Keratinocyte (primary cell): ENCODE results near the gene EPHB3. TPM values are rescaled to one million over a fixed set of nuclear protein-coding genes. Genes with fewer than 3 reads are reported as not detected.
"Not testable (repeated sequence)": the region's sequence is repeated elsewhere in the genome, so short reads cannot be mapped to it uniquely, and the experiment has no call there.

Experiments used
- DNase-seq: peaks from one replicate; pipeline ENCODE4 v3.0.0-alpha.2; 2011; ENCODE audit warnings: low read depth, missing footprints, low spot score
- FAIRE-seq: peaks from 2 replicates; lab custom pipeline; 2011; peaks lifted over from hg19 to GRCh38; lab: Jason Lieb, UNC
- H2AFZ ChIP-seq: 2 replicates; pipeline ENCODE4 v1.6.0; 2012; ENCODE audit warnings: low read length, control low read depth, inconsistent platforms; ENCODE audit not compliant: control insufficient read depth
- H3K27ac ChIP-seq: 2 replicates; pipeline ENCODE4 v1.5.1; 2011; ENCODE audit warnings: low read length; ENCODE audit not compliant: control insufficient read depth, insufficient read depth
- H3K27me3 ChIP-seq: 3 replicates; pipeline ENCODE4 v1.6.0; 2011; ENCODE audit warnings: low read length; ENCODE audit not compliant: control insufficient read depth, insufficient read depth; ENCODE audit errors: extremely low read depth
- H3K36me3 ChIP-seq, 2 experiments: 2 replicates in 1 of 2; 3 replicates in 1 of 2; pipeline ENCODE4 v1.5.1; 2011; ENCODE audit warnings: low read length in 2 of 2, mild to moderate bottlenecking in 1 of 2; ENCODE audit not compliant: control insufficient read depth in 2 of 2, insufficient read depth in 2 of 2; ENCODE audit errors: extremely low read depth in 1 of 2
- H3K4me1 ChIP-seq: 3 replicates; pipeline ENCODE4 v1.5.1; 2011; ENCODE audit warnings: low read length; ENCODE audit not compliant: control insufficient read depth, insufficient read depth; ENCODE audit errors: extremely low read depth
- H3K4me2 ChIP-seq: 3 replicates; pipeline ENCODE4 v1.6.0; 2011; ENCODE audit warnings: low read depth, low read length; ENCODE audit not compliant: control insufficient read depth, insufficient read depth; ENCODE audit errors: extremely low read depth
- H3K4me3 ChIP-seq, 3 experiments: fragments of 200-600 bp in 1 of 3; sonication (generic) in 1 of 3; 2 replicates in 2 of 3; 3 replicates in 1 of 3; pipeline ENCODE4 v1.5.1; 2011 to 2016; ENCODE audit warnings: low read length in 3 of 3, mild to moderate bottlenecking in 3 of 3, control low read depth in 2 of 3, inconsistent platforms in 1 of 3, low read depth in 1 of 3, mixed read lengths in 1 of 3, mixed run types in 1 of 3, moderate library complexity in 1 of 3; ENCODE audit not compliant: control insufficient read depth in 2 of 3, insufficient read depth in 2 of 3; ENCODE audit errors: extremely low read depth in 1 of 3
- H3K79me2 ChIP-seq: 2 replicates; pipeline ENCODE4 v1.6.0; 2012; ENCODE audit warnings: low read length; ENCODE audit not compliant: control insufficient read depth, insufficient read depth
- H3K9ac ChIP-seq: 3 replicates; pipeline ENCODE4 v1.6.0; 2011; ENCODE audit warnings: low read length; ENCODE audit not compliant: control insufficient read depth, insufficient read depth; ENCODE audit errors: extremely low read depth
- H3K9me1 ChIP-seq: 3 replicates; pipeline ENCODE4 v1.6.0; 2011; ENCODE audit warnings: low read length; ENCODE audit not compliant: control insufficient read depth, insufficient read depth; ENCODE audit errors: extremely low read depth
- H3K9me3 ChIP-seq: 2 replicates; pipeline ENCODE4 v1.5.1; 2012; ENCODE audit warnings: low read depth, low read length; ENCODE audit not compliant: control insufficient read depth
- H4K20me1 ChIP-seq: 3 replicates; pipeline ENCODE4 v1.6.0; 2011; ENCODE audit warnings: low read length; ENCODE audit not compliant: control insufficient read depth, insufficient read depth; ENCODE audit errors: extremely low read depth
- CTCF ChIP-seq, 3 experiments: IDR thresholded peaks in 1 of 3; conservative IDR thresholded peaks in 1 of 3; optimal IDR thresholded peaks in 1 of 3; 2 replicates in 2 of 3; 3 replicates in 1 of 3; pipeline versions ENCODE3 to v1.5.1; 2011; ENCODE audit warnings: low read length in 3 of 3, mild to moderate bottlenecking in 3 of 3, moderate library complexity in 2 of 3, control low read depth in 1 of 3, inconsistent platforms in 1 of 3; ENCODE audit not compliant: insufficient read depth in 2 of 3; ENCODE audit errors: extremely low read depth in 1 of 3
- EZH2 ChIP-seq: IDR thresholded peaks from one replicate; pipeline ENCODE4 v1.6.1; 2012; ENCODE audit warnings: inconsistent platforms, mild to moderate bottlenecking, low read length, moderate library complexity
- dilution Hi-C: fragments of 300-500 bp; cut with MboI; formaldehyde crosslinking; loops from one replicate; pipeline ENCODE4 v1.7.0; 2020; ENCODE audit warnings: low sequenced_read_pairs; ENCODE audit not compliant: extremely low pct_ligation_motif_present
- polyA plus RNA-seq, 5 experiments: library from polyadenylated mRNA; depleted of rRNA in 3 of 5; stranded (reverse) in 3 of 5; stranded (forward) in 1 of 5; unstranded in 1 of 5; fragments of >200 nt; gene quantifications; 1 replicate in 1 of 5; 2 replicates in 3 of 5; 3 replicates in 1 of 5; pipeline versions ENCODE4 v1.2.1 to v1.2.3, GENCODE V29; 2011 to 2012; ENCODE audit warnings: missing spikeins in 2 of 5, low read depth in 1 of 5, low replicate concordance in 1 of 5

EPHB3 gene
- polyA plus RNA-seq, 1 donor (not counting 4 experiments of a cell fraction or from before 2014, with no cell fraction given) = 2.2 TPM

DNA sequence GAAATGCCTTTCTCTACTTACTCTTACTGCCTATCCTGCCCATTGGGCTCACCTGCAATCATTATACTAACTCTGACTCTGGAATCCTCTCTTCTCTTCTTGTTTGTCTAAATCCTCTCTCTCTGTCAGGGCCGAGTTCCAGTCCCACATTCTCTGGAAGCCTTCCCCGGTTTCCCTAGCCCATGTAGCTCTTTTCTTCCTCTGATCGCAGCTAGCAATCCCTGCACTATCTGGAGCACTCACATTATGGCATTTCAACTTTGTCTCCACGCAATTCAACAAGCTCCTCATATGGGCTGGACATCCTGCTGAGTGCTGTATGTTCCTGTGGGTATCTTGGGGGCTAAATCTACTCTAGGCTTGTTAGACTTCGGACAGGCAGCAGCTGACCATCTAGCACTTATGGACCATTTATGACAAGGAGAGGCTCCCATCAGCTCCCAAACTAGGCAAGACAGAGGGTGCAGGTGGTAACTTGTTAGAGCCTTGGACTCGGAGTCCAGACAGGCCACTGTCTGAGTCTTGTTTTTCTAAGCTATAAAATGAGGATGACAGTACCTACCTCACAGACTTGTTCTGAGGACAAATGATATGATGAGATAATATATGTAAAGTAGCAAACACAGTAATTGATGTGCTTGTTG is 58.3 kb downstream of the EPHB3 start:
- TF ChIP-seq EZH2 (no peak), CTCF (optimal IDR thresholded peaks at IDR 0.05 in 1 of 3, IDR thresholded peaks at IDR 0.05 in 1 of 3, conservative IDR thresholded peaks at IDR 0.05 in 1 of 3; ENCODE audit: extremely low read depth in 1 of 3, insufficient read depth in 2 of 3, low read length in 3 of 3) (no peak)
- Histone ChIP-seq H3K79me2 (no peaks in the 10 kb centered on the region), H3K9me1 (no peaks in the 10 kb centered on the region), H2AFZ (no peak overlapping the region), H3K9ac (no peak overlapping the region), H3K9me3 (no peaks in the 10 kb centered on the region), H3K4me3 (no peak overlapping the region), H4K20me1 (no peaks in the 10 kb centered on the region), H3K4me2 (no peak overlapping the region), H3K4me1 (no peaks in the 10 kb centered on the region), H3K27ac (no peak overlapping the region), H3K27me3 (no peaks in the 10 kb centered on the region), H3K36me3 (no peaks in the 10 kb centered on the region)
- dilution Hi-C loops = no loop called here
- FAIRE-seq (no peak), DNase-seq (no peak)

DNA sequence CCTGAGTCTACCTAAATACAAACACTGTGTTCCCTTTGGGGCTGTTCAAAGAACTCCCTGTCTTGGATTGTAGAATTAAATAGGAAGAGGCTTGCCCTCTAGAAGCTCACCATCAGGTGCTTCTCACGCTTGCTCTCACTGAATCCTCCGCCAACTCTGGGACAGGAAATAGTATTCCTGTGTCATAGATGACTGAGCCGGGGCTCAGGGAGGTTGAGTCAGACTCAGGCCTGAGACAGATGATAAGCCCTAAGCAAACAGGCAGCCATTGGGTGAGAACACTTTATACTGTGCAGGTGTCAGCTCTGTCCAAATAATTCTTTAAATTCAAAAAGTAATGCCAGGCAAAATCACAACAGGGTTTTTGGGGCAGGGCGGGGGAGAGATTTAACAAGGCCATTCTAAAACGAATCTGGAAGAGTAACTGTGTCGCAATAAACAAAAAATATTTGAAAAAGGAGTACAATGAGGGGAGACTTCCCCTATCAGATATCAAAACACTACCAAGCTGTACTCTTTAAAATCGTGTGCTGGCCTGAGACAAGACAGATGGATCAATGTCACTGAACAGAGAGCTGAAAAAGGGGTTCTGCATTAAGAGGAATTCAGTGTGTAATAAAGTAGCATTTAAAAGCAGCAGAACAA is 59.0 kb downstream of the EPHB3 start:
- Histone ChIP-seq H3K4me3 (no peak overlapping the region), H3K36me3 (no peaks in the 10 kb centered on the region), H4K20me1 (no peaks in the 10 kb centered on the region), H3K9ac (no peak overlapping the region), H3K9me1 (no peaks in the 10 kb centered on the region), H3K9me3 (no peaks in the 10 kb centered on the region), H2AFZ (no peak overlapping the region), H3K4me2 (no peak overlapping the region), H3K27me3 (no peaks in the 10 kb centered on the region), H3K79me2 (no peaks in the 10 kb centered on the region), H3K4me1 (no peaks in the 10 kb centered on the region), H3K27ac (no peak overlapping the region)
- TF ChIP-seq EZH2 (no peak), CTCF (optimal IDR thresholded peaks at IDR 0.05 in 1 of 3, IDR thresholded peaks at IDR 0.05 in 1 of 3, conservative IDR thresholded peaks at IDR 0.05 in 1 of 3; ENCODE audit: extremely low read depth in 1 of 3, insufficient read depth in 2 of 3, low read length in 3 of 3) (no peak)
- dilution Hi-C loops = no loop called here
- DNase-seq (no peak), FAIRE-seq (no peak)

DNA sequence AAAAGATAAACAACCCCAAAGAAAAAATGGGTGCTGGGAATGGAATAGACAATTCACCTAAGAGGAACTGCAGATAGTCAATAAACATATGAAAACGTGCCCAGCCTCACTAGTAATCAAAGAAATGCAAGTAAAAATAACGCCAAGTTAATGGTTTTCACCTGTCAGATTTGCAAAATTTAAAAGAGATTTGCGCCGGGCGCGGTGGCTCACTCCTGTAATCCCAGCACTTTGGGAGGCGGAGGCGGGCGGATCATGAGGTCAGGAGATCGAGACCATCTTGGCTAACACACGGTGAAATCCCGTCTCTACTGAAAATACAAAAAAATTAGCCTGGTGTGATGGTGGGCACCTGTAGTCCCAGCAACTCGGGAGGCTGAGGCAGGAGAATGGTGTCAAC is 60.6 kb downstream of the EPHB3 start:
- H3K27ac ChIP-seq, FAIRE-seq, DNase-seq, dilution Hi-C loops, H3K9ac ChIP-seq, H2AFZ ChIP-seq, H3K9me1 ChIP-seq, H3K4me3 ChIP-seq, H3K4me2 ChIP-seq, H3K4me1 ChIP-seq, H3K9me3 ChIP-seq, H3K27me3 ChIP-seq, H3K79me2 ChIP-seq, H3K36me3 ChIP-seq, H4K20me1 ChIP-seq: not testable (repeated sequence)
